Keratinocyte (primary cell): ENCODE data around the gene EPHB2. TPM values are rescaled to one million over a fixed set of nuclear protein-coding genes. Genes with fewer than 3 reads are reported as not detected.

ENCODE experiments used
- DNase-seq: peaks from one replicate; pipeline ENCODE4 v3.0.0-alpha.2; 2011; ENCODE audit warnings: low read depth, missing footprints, low spot score
- FAIRE-seq: peaks from 2 replicates; lab custom pipeline; 2011; peaks lifted over from hg19 to GRCh38; lab: Jason Lieb, UNC
- H2AFZ ChIP-seq: 2 replicates; pipeline ENCODE4 v1.6.0; 2012; ENCODE audit warnings: low read length, control low read depth, inconsistent platforms; ENCODE audit not compliant: control insufficient read depth
- H3K27ac ChIP-seq: 2 replicates; pipeline ENCODE4 v1.5.1; 2011; ENCODE audit warnings: low read length; ENCODE audit not compliant: control insufficient read depth, insufficient read depth
- H3K27me3 ChIP-seq: 3 replicates; pipeline ENCODE4 v1.6.0; 2011; ENCODE audit warnings: low read length; ENCODE audit not compliant: control insufficient read depth, insufficient read depth; ENCODE audit errors: extremely low read depth
- H3K36me3 ChIP-seq, 2 experiments: 2 replicates in 1 of 2; 3 replicates in 1 of 2; pipeline ENCODE4 v1.5.1; 2011; ENCODE audit warnings: low read length in 2 of 2, mild to moderate bottlenecking in 1 of 2; ENCODE audit not compliant: control insufficient read depth in 2 of 2, insufficient read depth in 2 of 2; ENCODE audit errors: extremely low read depth in 1 of 2
- H3K4me1 ChIP-seq: 3 replicates; pipeline ENCODE4 v1.5.1; 2011; ENCODE audit warnings: low read length; ENCODE audit not compliant: control insufficient read depth, insufficient read depth; ENCODE audit errors: extremely low read depth
- H3K4me2 ChIP-seq: 3 replicates; pipeline ENCODE4 v1.6.0; 2011; ENCODE audit warnings: low read depth, low read length; ENCODE audit not compliant: control insufficient read depth, insufficient read depth; ENCODE audit errors: extremely low read depth
- H3K4me3 ChIP-seq, 3 experiments: fragments of 200-600 bp in 1 of 3; sonication (generic) in 1 of 3; 2 replicates in 2 of 3; 3 replicates in 1 of 3; pipeline ENCODE4 v1.5.1; 2011 to 2016; ENCODE audit warnings: low read length in 3 of 3, mild to moderate bottlenecking in 3 of 3, control low read depth in 2 of 3, inconsistent platforms in 1 of 3, low read depth in 1 of 3, mixed read lengths in 1 of 3, mixed run types in 1 of 3, moderate library complexity in 1 of 3; ENCODE audit not compliant: control insufficient read depth in 2 of 3, insufficient read depth in 2 of 3; ENCODE audit errors: extremely low read depth in 1 of 3
- H3K79me2 ChIP-seq: 2 replicates; pipeline ENCODE4 v1.6.0; 2012; ENCODE audit warnings: low read length; ENCODE audit not compliant: control insufficient read depth, insufficient read depth
- H3K9ac ChIP-seq: 3 replicates; pipeline ENCODE4 v1.6.0; 2011; ENCODE audit warnings: low read length; ENCODE audit not compliant: control insufficient read depth, insufficient read depth; ENCODE audit errors: extremely low read depth
- H3K9me1 ChIP-seq: 3 replicates; pipeline ENCODE4 v1.6.0; 2011; ENCODE audit warnings: low read length; ENCODE audit not compliant: control insufficient read depth, insufficient read depth; ENCODE audit errors: extremely low read depth
- H3K9me3 ChIP-seq: 2 replicates; pipeline ENCODE4 v1.5.1; 2012; ENCODE audit warnings: low read depth, low read length; ENCODE audit not compliant: control insufficient read depth
- H4K20me1 ChIP-seq: 3 replicates; pipeline ENCODE4 v1.6.0; 2011; ENCODE audit warnings: low read length; ENCODE audit not compliant: control insufficient read depth, insufficient read depth; ENCODE audit errors: extremely low read depth
- CTCF ChIP-seq, 3 experiments: IDR thresholded peaks in 1 of 3; conservative IDR thresholded peaks in 1 of 3; optimal IDR thresholded peaks in 1 of 3; 2 replicates in 2 of 3; 3 replicates in 1 of 3; pipeline versions ENCODE3 to v1.5.1; 2011; ENCODE audit warnings: low read length in 3 of 3, mild to moderate bottlenecking in 3 of 3, moderate library complexity in 2 of 3, control low read depth in 1 of 3, inconsistent platforms in 1 of 3; ENCODE audit not compliant: insufficient read depth in 2 of 3; ENCODE audit errors: extremely low read depth in 1 of 3
- EZH2 ChIP-seq: IDR thresholded peaks from one replicate; pipeline ENCODE4 v1.6.1; 2012; ENCODE audit warnings: inconsistent platforms, mild to moderate bottlenecking, low read length, moderate library complexity
- dilution Hi-C: fragments of 300-500 bp; cut with MboI; formaldehyde crosslinking; loops from one replicate; pipeline ENCODE4 v1.7.0; 2020; ENCODE audit warnings: low sequenced_read_pairs; ENCODE audit not compliant: extremely low pct_ligation_motif_present
- polyA plus RNA-seq, 5 experiments: library from polyadenylated mRNA; depleted of rRNA in 3 of 5; stranded (reverse) in 3 of 5; stranded (forward) in 1 of 5; unstranded in 1 of 5; fragments of >200 nt; gene quantifications; 1 replicate in 1 of 5; 2 replicates in 3 of 5; 3 replicates in 1 of 5; pipeline versions ENCODE4 v1.2.1 to v1.2.3, GENCODE V29; 2011 to 2012; ENCODE audit warnings: missing spikeins in 2 of 5, low read depth in 1 of 5, low replicate concordance in 1 of 5

EPHB2 gene
- polyA plus RNA-seq, 1 donor (not counting 4 experiments of a cell fraction or from before 2014, with no cell fraction given): 0.10 TPM

DNA sequence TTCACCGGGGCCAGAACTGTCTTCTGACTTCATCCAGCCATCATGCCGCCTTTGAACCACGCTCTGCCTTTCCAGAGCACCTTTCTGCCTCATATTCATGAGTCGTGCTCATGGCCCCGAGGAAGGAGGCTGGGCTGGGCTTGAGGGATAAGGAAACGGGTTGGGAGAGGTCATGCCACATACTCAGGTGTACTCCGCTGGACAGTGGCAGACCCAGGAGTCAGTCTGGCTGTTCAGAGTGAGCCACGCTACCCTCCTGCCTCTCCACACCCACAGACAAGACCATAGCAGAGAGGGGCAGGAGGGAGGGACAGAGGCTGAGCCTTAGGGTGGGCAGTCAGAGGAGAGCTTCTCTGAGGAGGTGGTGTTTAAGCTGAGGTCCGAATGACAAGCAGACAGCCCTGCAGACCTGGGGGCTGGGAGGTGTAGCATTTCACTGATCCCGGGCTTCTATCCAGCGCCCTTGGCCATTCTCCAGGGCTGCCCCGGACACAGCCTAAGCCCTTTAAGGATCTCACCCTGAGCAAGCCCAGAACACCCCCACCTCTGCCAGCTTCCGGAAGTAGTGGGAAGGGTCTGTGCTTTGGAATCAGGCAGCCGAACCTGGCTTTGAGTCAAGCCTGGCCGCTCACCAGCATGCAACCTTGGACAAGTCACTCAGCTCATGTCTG is 159.7 kb downstream of the EPHB2 start:
- H3K4me1 ChIP-seq: no peaks in the 10 kb centered on the region
- DNase-seq (no peak), FAIRE-seq (no peak)
- H3K27ac ChIP-seq: no peak overlapping the region
- no peak overlapping the region for H3K9ac ChIP-seq
- no peaks in the 10 kb centered on the region for H4K20me1 ChIP-seq
- no peaks in the 10 kb centered on the region for H3K9me1 ChIP-seq
- H2AFZ ChIP-seq: no peak overlapping the region
- H3K4me3 ChIP-seq: no peak overlapping the region
- H3K79me2 ChIP-seq: no peaks in the 10 kb centered on the region
- H3K4me2 ChIP-seq: no peak overlapping the region
- H3K9me3 ChIP-seq: no peaks in the 10 kb centered on the region
- no peaks in the 10 kb centered on the region for H3K36me3 ChIP-seq
- TF ChIP-seq EZH2: no peak
- TF ChIP-seq CTCF (optimal IDR thresholded peaks at IDR 0.05 in 1 of 3, IDR thresholded peaks at IDR 0.05 in 1 of 3, conservative IDR thresholded peaks at IDR 0.05 in 1 of 3; ENCODE audit: extremely low read depth in 1 of 3, insufficient read depth in 2 of 3, low read length in 3 of 3): no peak
- dilution Hi-C loops: no loop called here
- H3K27me3 ChIP-seq: peaks cover 16% of the 10 kb centered on the region

- FAIRE-seq (no peak), DNase-seq (no peak)
- TF ChIP-seq CTCF (optimal IDR thresholded peaks at IDR 0.05 in 1 of 3, IDR thresholded peaks at IDR 0.05 in 1 of 3, conservative IDR thresholded peaks at IDR 0.05 in 1 of 3; ENCODE audit: extremely low read depth in 1 of 3, insufficient read depth in 2 of 3, low read length in 3 of 3) (no peak), EZH2 (no peak)
- H3K4me2 ChIP-seq: no peak overlapping the region
- no peaks in the 10 kb centered on the region for H3K9me1 ChIP-seq
- H4K20me1 ChIP-seq: no peaks in the 10 kb centered on the region
- no peaks in the 10 kb centered on the region for H3K4me1 ChIP-seq
- H3K4me3 ChIP-seq: no peak overlapping the region
- H2AFZ ChIP-seq: no peak overlapping the region
- dilution Hi-C loops: no loop called here
- H3K9ac ChIP-seq: no peak overlapping the region
- no peak overlapping the region for H3K27ac ChIP-seq
- no peaks in the 10 kb centered on the region for H3K9me3 ChIP-seq
- peaks cover 28% of the 10 kb centered on the region for H3K27me3 ChIP-seq
- no peaks in the 10 kb centered on the region for H3K79me2 ChIP-seq
- no peaks in the 10 kb centered on the region for H3K36me3 ChIP-seq
Observed at GRCh38 chr1:22872981-22873664, 162.5 kb downstream of the EPHB2 start.
